ENCODE data around the gene PLEK2.
A peak's percentile ranks its signal among the peaks of the same experiment; 100 is the strongest.
"Not testable (repeated sequence)": the region's sequence is repeated elsewhere in the genome, so short reads cannot be mapped to it uniquely, and the experiment has no call there.

PLEK2 gene

DNA sequence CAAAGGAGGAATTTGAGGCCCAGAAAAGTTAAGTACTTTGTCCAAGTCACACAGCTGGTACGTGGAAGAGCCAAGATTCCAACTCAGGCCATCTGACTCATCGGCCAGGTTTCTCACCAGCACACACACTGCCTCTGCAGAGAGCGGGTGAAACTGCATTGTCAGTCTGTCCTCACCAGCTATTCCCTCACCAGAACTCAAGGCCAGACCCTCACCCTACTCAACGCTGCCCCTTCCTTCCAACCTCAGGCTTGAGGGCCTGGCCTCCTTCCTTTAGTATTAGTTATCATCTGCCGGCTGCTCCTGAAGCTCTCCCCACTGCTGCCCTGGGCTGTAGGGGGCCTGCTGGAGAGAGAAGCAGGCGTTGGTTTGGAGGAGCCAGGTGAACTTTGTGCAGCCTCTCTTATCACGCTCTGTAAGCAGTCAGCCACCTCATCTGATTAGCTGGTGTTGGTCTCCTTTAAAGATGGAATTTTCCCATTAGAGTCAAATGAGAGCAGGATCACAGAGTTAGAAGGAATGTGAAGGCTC, 16.6 kb upstream of the PLEK2 start:
- no peak for DNase-seq (ENCODE audit: low spot score)

DNA sequence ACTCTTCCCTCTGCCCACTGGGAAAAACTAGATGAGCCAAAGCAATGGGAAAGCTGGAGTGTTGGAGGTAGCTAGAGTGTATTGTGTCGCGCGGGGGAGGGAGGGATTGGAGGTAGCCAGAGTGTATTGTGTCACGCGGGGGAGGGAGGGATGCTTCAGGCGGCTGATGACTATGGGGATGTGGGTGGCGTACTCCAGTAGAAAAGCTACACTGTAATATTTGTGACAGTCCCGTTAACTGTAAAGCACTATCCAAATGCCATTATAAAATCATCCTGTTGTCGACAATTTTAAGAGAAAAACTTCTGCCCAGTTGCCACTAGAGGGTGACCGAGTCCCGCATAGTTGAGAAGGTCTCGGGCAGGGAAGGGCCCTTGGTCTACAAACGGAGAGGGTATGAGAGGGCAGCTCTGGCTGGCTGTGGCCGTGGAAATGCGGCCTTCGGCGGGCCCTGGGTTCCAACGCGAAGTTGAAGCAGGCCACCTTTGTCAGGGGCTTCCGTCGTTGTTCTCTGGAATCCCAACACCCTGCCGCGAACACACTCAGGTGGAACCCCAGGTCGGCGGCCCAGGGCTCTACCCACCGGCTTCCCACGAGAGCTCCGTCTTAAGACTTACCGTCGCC, 15.1 kb upstream of the PLEK2 start:
- peak; percentile 83 for DNase-seq (ENCODE audit: low spot score)

DNA sequence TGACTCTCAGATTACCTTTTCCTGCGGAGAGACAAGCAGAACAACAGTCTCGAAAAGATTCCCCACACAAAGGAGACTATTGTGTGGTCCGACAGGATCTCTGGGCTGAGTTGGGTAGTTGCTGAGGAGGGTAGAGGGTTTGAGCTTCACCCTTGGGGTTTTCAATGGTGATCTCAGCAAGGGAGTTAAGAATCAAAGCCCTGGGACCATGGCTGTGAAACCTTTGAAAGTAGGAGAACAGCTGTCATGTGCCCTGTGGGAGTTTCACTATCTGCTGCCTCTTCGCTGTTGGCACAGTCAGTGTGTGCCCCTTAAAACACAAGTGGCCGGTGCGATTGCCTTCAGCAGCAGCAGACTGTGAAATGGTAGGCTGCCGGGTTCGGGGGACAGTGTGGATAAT, 14.2 kb upstream of the PLEK2 start:
- no peak for DNase-seq (ENCODE audit: low spot score)

GRCh38 chr14:67425608-67426007, 13.6 kb upstream of the PLEK2 start:
- no peak for DNase-seq (ENCODE audit: low spot score)

GRCh38 chr14:67424539-67424938, 12.6 kb upstream of the PLEK2 start:
- DNase-seq (ENCODE audit: low spot score): no peak

DNA sequence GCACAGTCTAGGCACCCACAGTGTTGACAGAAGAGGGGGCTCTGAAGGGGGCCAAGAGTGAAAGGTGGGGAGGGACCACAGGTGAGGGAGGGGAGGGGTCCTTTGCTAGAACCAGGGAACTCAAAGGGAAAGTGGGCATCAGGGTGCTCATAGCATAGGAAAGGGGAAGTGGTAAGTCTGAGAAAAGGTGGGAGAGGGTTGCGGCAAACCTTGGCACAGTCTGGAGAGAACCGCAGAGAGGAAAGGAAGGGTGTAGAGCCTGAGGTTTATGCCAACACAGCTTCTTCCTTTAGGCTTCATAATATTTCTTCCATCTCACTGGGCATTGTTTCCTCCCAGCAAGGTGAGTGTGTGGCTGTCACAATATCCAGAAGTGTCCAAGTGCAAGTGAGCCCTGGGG, 11.5 kb upstream of the PLEK2 start:
- DNase-seq (ENCODE audit: low spot score): no peak

- no peak for DNase-seq (ENCODE audit: low spot score)
Measured at GRCh38 chr14:67421356-67422224, 9.6 kb upstream of the PLEK2 start.

DNA sequence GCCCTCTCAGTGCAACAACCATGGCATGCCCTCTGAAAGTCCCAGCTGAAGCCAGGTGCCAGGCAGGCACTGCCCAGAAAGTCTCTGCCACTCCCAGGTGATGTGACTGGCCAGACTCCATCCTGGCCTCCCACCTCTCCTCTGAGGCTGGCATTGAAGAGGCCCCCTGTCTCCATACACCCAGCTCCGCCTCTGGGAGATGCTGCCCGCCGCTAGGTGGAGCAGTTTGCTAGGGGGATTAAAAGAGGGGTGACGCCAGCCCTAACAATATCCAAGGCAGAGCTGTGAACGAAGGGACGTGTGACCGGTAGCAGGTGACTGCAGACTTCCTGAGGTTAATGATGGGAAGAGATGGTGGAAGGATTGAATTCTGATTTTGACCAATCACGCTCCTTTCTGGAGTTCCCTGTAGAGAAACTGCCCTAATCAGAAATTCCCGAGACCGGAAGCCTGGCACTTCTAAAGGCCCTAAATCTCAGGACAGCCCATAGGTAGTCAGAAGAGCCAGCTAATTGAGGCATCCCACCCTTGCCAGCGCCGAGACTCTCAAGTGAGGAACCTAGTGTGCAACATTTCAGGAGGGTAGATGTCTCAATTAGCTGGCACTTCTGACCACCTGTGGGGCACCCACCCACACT, 8.3 kb upstream of the PLEK2 start:
- DNase-seq (ENCODE audit: low spot score): no peak

- no peak for DNase-seq (ENCODE audit: low spot score)
Measured at GRCh38 chr14:67418401-67419191, 6.6 kb upstream of the PLEK2 start.

DNA sequence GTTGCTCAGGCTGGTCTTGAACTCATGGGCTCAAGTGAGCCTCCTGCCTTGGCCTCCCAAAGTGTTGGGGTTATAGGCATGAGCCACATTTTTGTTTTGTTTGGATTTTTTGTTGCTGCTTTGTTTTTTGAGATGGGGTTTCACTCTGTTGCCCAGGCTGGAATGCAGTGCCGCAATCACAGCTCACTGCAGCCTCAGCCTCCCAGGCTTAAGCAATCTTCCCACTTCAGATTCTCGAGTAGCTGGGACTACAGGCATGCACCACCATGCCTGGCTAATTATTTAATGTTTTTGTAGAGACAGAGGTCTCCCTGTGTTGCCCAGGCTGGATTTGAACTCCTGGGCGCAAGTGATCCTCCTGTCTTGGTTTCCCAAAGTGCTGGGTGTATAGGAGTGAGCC, 5.7 kb upstream of the PLEK2 start:
- no peak for DNase-seq (ENCODE audit: low spot score)

DNA sequence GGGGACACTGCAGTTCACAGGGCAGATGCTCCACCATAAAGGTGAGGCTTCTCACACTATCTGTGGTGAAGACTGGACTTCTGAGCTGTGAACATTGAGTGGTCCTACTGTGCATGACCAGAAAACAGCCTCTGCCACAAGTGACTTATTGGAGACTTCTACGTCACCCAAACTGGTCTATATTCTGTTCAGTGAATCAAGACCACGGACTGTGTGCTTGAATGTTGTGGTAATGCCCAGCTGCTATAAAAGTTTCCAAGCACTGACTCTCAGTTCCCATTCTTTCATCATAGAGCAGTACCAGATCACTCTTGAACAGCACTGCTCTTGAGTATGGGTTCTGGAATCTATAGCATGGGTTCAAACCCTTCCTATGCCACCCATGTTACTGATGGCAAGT, 4.8 kb upstream of the PLEK2 start:
- DNase-seq (ENCODE audit: low spot score): no peak

GRCh38 chr14:67416085-67416484, 4.1 kb upstream of the PLEK2 start:
- DNase-seq (ENCODE audit: low spot score): no peak

DNA sequence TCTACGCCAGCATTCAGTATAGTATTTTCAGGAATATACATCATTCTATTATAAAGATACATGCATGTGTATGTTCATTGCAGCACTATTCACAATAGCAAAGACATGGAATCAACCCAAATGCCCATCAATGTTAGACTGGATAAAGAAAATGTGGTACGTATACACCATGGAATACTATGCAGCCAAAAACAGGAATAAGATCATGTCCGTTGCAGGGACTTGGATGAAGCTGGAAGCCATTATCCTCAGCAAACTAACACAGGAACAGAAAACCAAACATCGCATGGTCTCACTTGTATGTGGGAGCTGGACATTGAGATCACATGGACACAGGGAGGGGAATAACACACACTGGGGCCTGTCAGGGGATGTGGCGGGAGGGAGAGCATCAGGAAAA, 3.6 kb upstream of the PLEK2 start:
- not testable (repeated sequence) for DNase-seq (ENCODE audit: low spot score)

DNA sequence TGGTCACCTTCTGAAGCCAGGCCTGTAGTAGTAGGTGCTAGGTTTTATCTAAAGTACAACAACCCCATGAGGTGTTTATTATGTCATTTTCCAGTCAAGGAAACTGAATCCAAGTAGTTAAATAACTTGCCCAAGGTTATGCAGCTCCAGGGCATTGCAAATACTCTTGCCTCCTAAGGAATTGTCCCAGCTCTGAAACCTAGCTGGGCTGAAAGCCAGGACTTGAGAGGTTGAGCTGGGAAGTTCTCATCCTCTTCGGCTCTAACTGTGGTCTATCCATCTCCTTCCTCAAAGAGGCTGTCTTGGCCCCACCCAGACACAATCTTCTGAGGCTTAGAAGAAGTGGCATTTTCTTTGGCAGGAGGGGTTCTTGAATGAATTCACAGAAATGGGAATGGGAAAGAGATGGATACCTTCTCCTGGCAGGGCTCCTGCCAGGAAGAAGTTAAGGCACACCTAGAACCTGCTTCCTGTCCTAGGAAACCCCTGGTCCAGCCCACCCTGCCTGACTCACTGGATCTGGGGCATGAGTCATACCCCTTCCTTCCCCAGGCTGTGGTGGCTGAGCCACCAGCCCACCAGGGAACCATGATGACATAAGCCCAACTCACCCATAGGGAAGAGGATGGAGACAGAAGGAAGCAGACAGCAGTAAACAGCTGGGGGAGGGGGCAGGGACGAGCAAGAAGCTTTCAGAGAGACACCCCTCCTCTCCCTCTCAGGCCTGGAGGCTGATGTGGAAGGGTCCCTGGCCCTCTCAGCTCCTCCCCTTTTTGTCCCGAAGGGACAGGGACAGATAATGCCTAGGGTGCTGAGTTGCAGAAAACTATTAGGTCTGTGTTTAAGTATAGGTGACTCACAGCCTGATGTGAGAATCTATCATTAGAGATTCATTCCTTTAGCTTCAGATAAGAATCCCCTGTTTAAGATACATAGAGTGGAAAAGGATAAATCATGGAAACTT, 2.1 kb upstream of the PLEK2 start:
- DNase-seq (ENCODE audit: low spot score): no peak

DNA sequence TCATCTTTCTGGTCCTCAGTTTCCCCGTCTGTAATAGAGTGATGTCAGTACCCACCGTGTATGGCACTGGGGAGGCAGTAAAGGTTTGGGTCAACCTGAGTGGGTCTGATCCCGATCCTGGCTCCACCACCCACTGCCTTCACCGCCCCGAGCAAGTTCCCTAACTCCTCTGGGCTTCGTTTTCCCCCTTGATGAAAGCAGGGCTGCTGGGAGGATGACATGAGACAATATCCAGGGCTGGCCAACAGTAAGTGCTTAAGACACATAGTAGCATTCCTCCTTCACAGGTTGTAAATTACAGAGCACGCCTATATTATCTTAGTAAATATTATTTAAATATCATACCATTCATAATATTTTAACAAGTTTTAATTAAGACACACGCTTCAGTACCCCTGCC, 595 bp downstream of the PLEK2 start:
- no peak for DNase-seq (ENCODE audit: low spot score)

- no peak for DNase-seq (ENCODE audit: low spot score)
Measured at GRCh38 chr14:67410313-67410712, 1.7 kb downstream of the PLEK2 start.

- DNase-seq (ENCODE audit: low spot score): no peak
Measured at GRCh38 chr14:67409461-67409860, 2.5 kb downstream of the PLEK2 start.

DNA sequence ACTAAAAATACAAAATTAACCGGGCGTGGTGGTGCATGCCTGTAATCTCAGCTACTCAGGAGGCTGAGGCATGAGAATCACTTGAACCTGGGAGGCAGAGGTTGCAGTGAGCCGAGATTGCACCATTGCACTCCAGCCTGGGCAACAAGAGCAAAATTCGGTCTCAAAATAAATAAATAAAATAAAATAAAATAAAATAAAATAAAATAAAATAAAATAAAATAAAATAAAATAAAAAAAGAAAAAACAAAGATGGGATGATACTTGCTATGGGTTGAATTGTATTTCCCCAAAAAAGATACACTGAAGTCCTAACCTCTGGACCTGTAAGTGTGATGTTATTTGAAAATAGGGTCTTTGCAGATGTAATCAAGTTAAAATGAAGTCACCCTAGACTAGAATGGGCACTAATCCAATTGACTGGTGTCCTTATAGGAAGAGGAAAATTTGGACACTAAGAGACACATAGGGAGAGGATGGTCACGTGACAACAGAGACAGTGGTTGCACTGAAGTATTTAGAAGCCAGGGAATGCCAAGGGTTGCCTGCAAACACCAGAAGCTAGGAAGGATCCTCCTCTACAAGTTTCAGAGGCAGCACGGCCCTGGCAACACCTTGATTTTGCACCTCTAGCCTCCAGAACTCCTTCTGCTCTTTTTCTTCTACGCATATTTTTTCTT, 3.7 kb downstream of the PLEK2 start:
- DNase-seq (ENCODE audit: low spot score): not testable (repeated sequence)

DNA sequence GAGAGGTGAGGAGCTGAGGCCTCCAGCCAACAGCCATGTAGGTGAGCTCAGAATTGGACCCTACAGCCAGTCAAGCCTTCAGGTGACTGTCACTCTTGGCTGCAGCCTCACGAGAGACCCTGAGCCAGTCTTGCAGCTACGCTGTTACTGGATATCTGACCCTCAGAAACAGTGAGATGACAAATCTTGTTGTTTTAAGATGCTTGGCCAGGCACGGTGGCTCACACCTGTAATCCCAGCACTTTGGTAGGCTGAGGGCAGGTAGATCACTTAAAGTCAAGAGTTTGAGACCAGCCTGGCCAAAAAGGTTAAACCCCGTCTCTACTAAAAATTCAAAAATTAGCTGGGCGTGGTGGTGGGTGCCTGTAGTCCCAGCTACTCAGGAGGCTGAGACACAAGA, 6.2 kb downstream of the PLEK2 start:
- DNase-seq (ENCODE audit: low spot score): no peak

- no peak for DNase-seq (ENCODE audit: low spot score)
Measured at GRCh38 chr14:67400434-67400833, 11.5 kb downstream of the PLEK2 start.

Measured in globus pallidus (tissue), 1 donor.